GM23338 (cell line): ENCODE data around the gene TCP11L2. TPM values are rescaled to one million over a fixed set of nuclear protein-coding genes. Genes with fewer than 3 reads are reported as not detected.

Experiments used
- ATAC-seq: fragments of 200-7000 bp; cut with Tn5 transposase; 3 replicates; pipeline ENCODE4 v1.9.1; 2020
- DNase-seq: peaks from one replicate; pipeline ENCODE4 v3.0.0-alpha.2; 2015; ENCODE audit warnings: low spot score
- H2AFZ ChIP-seq: fragments of 200-600 bp; sonication (generic); 2 replicates; pipeline ENCODE4 v1.8.0; 2016; ENCODE audit warnings: antibody characterized with exemption, mild to moderate bottlenecking, moderate library complexity
- H3F3A ChIP-seq: fragments of 200-600 bp; sonication (generic); replicated peaks from 2 replicates; pipeline ENCODE4 v1.8.0; 2017; ENCODE audit warnings: antibody characterized with exemption, mixed run types, low read depth
- H3K27ac ChIP-seq: fragments of 200-600 bp; sonication (generic); 2 replicates; pipeline ENCODE4 v1.6.1; 2016; ENCODE audit warnings: low read depth
- H3K27me3 ChIP-seq: fragments of 200-600 bp; sonication (generic); 2 replicates; pipeline ENCODE4 v1.8.0; 2016; ENCODE audit warnings: mild to moderate bottlenecking, mixed run types, moderate library complexity; ENCODE audit not compliant: insufficient read depth
- H3K36me3 ChIP-seq: fragments of 200-600 bp; sonication (generic); 2 replicates; pipeline ENCODE4 v1.8.0; 2016; ENCODE audit warnings: mild to moderate bottlenecking; ENCODE audit not compliant: insufficient read depth
- H3K4me1 ChIP-seq: fragments of 200-600 bp; sonication (generic); 2 replicates; pipeline ENCODE4 v1.8.0; 2016; ENCODE audit warnings: mild to moderate bottlenecking, moderate library complexity; ENCODE audit not compliant: insufficient read depth
- H3K4me2 ChIP-seq: fragments of 200-600 bp; sonication (generic); 2 replicates; pipeline ENCODE4 v1.7.1; 2017; ENCODE audit warnings: mixed run types
- H3K4me3 ChIP-seq: fragments of 200-600 bp; sonication (generic); 2 replicates; pipeline ENCODE4 v1.6.1; 2016; ENCODE audit warnings: mixed run types
- H3K79me2 ChIP-seq: fragments of 200-600 bp; sonication (generic); replicated peaks from 2 replicates; pipeline ENCODE4 v1.8.0; 2017; ENCODE audit warnings: mild to moderate bottlenecking; ENCODE audit not compliant: insufficient read depth
- H3K9me2 ChIP-seq: fragments of 200-600 bp; sonication (generic); 2 replicates; pipeline ENCODE4 v1.8.0; 2017; ENCODE audit not compliant: insufficient read depth
- H4K20me1 ChIP-seq: fragments of 200-600 bp; sonication (generic); replicated peaks from 2 replicates; pipeline ENCODE4 v1.8.0; 2017; ENCODE audit warnings: mild to moderate bottlenecking; ENCODE audit not compliant: insufficient read depth
- H3K27ac Mint-ChIP-seq: 2 replicates; pipeline ENCODE4 v1.8.0; 2020; ENCODE audit warnings: inconsistent platforms, mild to moderate bottlenecking, moderate library complexity, mixed read lengths
- H3K27me3 Mint-ChIP-seq: 3 replicates; pipeline ENCODE4 v1.8.0; 2022; ENCODE audit warnings: low read depth, mild to moderate bottlenecking, moderate library complexity, mixed read lengths, inconsistent platforms; ENCODE audit not compliant: insufficient read depth, poor library complexity
- H3K36me3 Mint-ChIP-seq: 3 replicates; pipeline ENCODE4 v1.8.0; 2021; ENCODE audit warnings: low read depth, mild to moderate bottlenecking, inconsistent platforms, moderate library complexity, mixed read lengths
- H3K4me1 Mint-ChIP-seq: 3 replicates; pipeline ENCODE4 v1.8.0; 2020; ENCODE audit warnings: mild to moderate bottlenecking, inconsistent platforms, mixed read lengths
- H3K4me3 Mint-ChIP-seq: 3 replicates; pipeline ENCODE4 v1.8.0; 2021; ENCODE audit warnings: moderate library complexity, mild to moderate bottlenecking, inconsistent platforms, mixed read lengths
- H3K9me3 Mint-ChIP-seq: 3 replicates; pipeline ENCODE4 v1.8.0; 2020; ENCODE audit warnings: moderate library complexity, mild to moderate bottlenecking, inconsistent platforms, mixed read lengths
- CREB1 ChIP-seq: fragments of 250-450 bp; sonication (Bioruptor Pico); IDR thresholded peaks from 2 replicates; pipeline ENCODE4 v1.5.0; 2020; ENCODE audit warnings: low read depth, mild to moderate bottlenecking, moderate library complexity
- EZH2 ChIP-seq: fragments of 200-600 bp; sonication (generic); IDR thresholded peaks from one replicate; pipeline ENCODE4 v1.8.0; 2017; ENCODE audit warnings: antibody characterized with exemption, mild to moderate bottlenecking, low read depth; ENCODE audit not compliant: unreplicated experiment
- JUNB ChIP-seq: IDR thresholded peaks from one replicate; pipeline ENCODE4 v1.6.1; 2016; ENCODE audit warnings: antibody characterized with exemption; ENCODE audit not compliant: unreplicated experiment
- NANOG ChIP-seq: IDR thresholded peaks from 2 replicates; pipeline ENCODE4 v1.6.1; 2016; ENCODE audit warnings: antibody characterized with exemption, borderline replicate concordance
- POLR2AphosphoS5 ChIP-seq: IDR thresholded peaks from 2 replicates; pipeline ENCODE4 v1.6.1; 2016; ENCODE audit warnings: antibody characterized with exemption, low read depth
- polyA plus RNA-seq: library from polyadenylated mRNA; unstranded; fragments of >200 nt; fragmentation: Nextera tagmentation; extraction: Ambion mirVana; gene quantifications from 2 replicates; pipeline ENCODE4 v1.2.1, GENCODE V29; 2016
- total RNA-seq: library from RNA; depleted of rRNA; stranded (reverse); fragments of >200 nt; shearing (Covaris generic); gene quantifications from 2 replicates; pipeline ENCODE4 v1.2.3, GENCODE V29; 2014
- TF ChIP-seq, protein P1 (sequence below): IDR thresholded peaks from one replicate; pipeline ENCODE4 v1.6.1; 2018; ENCODE audit warnings: antibody characterized with exemption; ENCODE audit not compliant: unreplicated experiment
- TF ChIP-seq, protein P2 (sequence below), 2 experiments: fragments of 200-600 bp in 1 of 2; sonication (generic) in 1 of 2; conservative IDR thresholded peaks; 2 replicates each; pipeline versions ENCODE4 v1.5.1 to v1.6.1; 2016 to 2017; ENCODE audit warnings: antibody characterized with exemption in 2 of 2, low read depth in 2 of 2, mild to moderate bottlenecking in 2 of 2, moderate library complexity in 1 of 2
- TF ChIP-seq, protein P3 (sequence below): IDR thresholded peaks from 2 replicates; pipeline ENCODE4 v1.6.1; 2016; ENCODE audit warnings: antibody characterized with exemption
- TF ChIP-seq, protein P4 (sequence below): fragments of 250-450 bp; sonication (Bioruptor Pico); IDR thresholded peaks from 2 replicates; pipeline ENCODE4 v1.5.0; 2020; ENCODE audit warnings: mild to moderate bottlenecking, moderate library complexity

The TCP11L2 gene
- total and polyA plus RNA-seq, 2 experiments from 2014 or later = 1.4 to 4.4 TPM

DNA sequence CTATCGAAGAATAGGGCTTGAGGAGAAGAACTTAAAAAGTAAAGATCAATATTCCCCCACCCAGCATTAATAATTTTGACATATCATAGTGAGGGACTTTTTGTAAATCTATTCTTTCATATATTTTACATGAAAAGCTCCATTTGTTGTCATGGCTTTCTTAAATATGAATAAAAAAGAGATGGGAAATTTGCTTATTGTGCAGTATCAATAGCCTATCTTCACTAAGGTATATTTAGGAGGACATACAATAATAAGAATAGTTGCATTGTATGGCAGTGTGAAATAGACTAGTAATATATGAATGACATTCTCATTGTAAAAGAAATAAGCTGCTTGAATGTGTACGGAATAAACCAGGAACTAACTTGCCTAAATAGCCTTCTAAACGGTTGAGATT is 5.5 kb upstream of the TCP11L2 start:
- Histone ChIP-seq H3K4me3 (no peak overlapping the region), H3K36me3 (no peaks in the 10 kb centered on the region), H3K9me2 (no peaks in the 10 kb centered on the region), H3K27ac (no peak overlapping the region), H3F3A (no peaks in the 10 kb centered on the region; the same call in 1 of the 2 replicates), H3K79me2 (no peaks in the 10 kb centered on the region), H4K20me1 (no peaks in the 10 kb centered on the region), H2AFZ (no peak overlapping the region; the same call in 1 of the 2 replicates), H3K4me1 (0 out of 2 replicates have a peak, but pooled peaks cover 3% of the 10 kb centered on the region), H3K27me3 (no peaks in the 10 kb centered on the region), H3K4me2 (no peak overlapping the region)
- H3K27ac Mint-ChIP-seq = peak overlapping the region; percentile 14; the same call in 1 of the 2 replicates
- no peak for ATAC-seq
- peaks cover 21% of the 10 kb centered on the region for H3K4me1 Mint-ChIP-seq
- H3K36me3 Mint-ChIP-seq = no peaks in the 10 kb centered on the region
- DNase-seq = no peak
- H3K4me3 Mint-ChIP-seq = no peak overlapping the region
- peaks cover 1% of the 10 kb centered on the region for H3K27me3 Mint-ChIP-seq
- TF ChIP-seq CREB1 (CRISPR knock-in tag) (no peak), JUNB (no peak)
- H3K9me3 Mint-ChIP-seq = no peaks in the 10 kb centered on the region

DNA sequence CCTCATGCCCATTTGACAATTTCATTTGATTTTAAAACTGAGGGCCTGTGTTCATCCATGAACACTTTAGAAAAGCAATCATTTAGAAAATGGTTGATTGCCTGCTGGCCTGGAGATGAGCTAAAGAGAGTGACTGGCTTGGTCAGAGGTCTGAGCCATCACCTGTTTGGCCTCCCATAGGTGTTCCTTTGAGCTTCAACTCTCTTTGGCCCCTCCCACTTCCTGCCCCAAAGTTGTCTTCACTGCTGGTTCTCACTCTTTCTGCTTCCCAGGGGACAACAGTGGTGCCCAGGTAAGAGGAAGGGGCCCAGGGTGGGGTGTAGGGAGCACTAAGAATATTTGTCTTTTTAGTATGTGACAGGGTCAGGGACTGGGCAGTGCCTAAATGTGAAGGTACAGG is 4.9 kb upstream of the TCP11L2 start:
- ATAC-seq (peak; percentile 18), DNase-seq (peak; percentile 75)
- H3K4me3 ChIP-seq = no peak overlapping the region
- no peaks in the 10 kb centered on the region for H3K9me2 ChIP-seq
- H2AFZ ChIP-seq = peak overlapping the region; percentile 35; the same call in 1 of the 2 replicates
- H3K36me3 Mint-ChIP-seq = no peaks in the 10 kb centered on the region; the same call in 2 of the 3 replicates
- no peaks in the 10 kb centered on the region for H3K9me3 Mint-ChIP-seq
- no peaks in the 10 kb centered on the region for H3K27me3 ChIP-seq
- H4K20me1 ChIP-seq = no peaks in the 10 kb centered on the region
- peaks cover 21% of the 10 kb centered on the region for H3K4me1 Mint-ChIP-seq
- H3K79me2 ChIP-seq = no peaks in the 10 kb centered on the region
- H3F3A ChIP-seq = no peaks in the 10 kb centered on the region; the same call in 1 of the 2 replicates
- H3K27ac Mint-ChIP-seq = peak overlapping the region; percentile 78; the same call in 1 of the 2 replicates
- 0 out of 2 replicates have a peak, but pooled peaks cover 3% of the 10 kb centered on the region for H3K4me1 ChIP-seq
- no peak overlapping the region for H3K4me2 ChIP-seq
- H3K4me3 Mint-ChIP-seq = no peak overlapping the region
- peaks cover 5% of the 10 kb centered on the region for H3K27me3 Mint-ChIP-seq
- no peaks in the 10 kb centered on the region for H3K36me3 ChIP-seq
- H3K27ac ChIP-seq = no peak overlapping the region
- TF ChIP-seq, protein P1, sequence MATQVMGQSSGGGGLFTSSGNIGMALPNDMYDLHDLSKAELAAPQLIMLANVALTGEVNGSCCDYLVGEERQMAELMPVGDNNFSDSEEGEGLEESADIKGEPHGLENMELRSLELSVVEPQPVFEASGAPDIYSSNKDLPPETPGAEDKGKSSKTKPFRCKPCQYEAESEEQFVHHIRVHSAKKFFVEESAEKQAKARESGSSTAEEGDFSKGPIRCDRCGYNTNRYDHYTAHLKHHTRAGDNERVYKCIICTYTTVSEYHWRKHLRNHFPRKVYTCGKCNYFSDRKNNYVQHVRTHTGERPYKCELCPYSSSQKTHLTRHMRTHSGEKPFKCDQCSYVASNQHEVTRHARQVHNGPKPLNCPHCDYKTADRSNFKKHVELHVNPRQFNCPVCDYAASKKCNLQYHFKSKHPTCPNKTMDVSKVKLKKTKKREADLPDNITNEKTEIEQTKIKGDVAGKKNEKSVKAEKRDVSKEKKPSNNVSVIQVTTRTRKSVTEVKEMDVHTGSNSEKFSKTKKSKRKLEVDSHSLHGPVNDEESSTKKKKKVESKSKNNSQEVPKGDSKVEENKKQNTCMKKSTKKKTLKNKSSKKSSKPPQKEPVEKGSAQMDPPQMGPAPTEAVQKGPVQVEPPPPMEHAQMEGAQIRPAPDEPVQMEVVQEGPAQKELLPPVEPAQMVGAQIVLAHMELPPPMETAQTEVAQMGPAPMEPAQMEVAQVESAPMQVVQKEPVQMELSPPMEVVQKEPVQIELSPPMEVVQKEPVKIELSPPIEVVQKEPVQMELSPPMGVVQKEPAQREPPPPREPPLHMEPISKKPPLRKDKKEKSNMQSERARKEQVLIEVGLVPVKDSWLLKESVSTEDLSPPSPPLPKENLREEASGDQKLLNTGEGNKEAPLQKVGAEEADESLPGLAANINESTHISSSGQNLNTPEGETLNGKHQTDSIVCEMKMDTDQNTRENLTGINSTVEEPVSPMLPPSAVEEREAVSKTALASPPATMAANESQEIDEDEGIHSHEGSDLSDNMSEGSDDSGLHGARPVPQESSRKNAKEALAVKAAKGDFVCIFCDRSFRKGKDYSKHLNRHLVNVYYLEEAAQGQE = no peak
- TF ChIP-seq, protein P2, sequence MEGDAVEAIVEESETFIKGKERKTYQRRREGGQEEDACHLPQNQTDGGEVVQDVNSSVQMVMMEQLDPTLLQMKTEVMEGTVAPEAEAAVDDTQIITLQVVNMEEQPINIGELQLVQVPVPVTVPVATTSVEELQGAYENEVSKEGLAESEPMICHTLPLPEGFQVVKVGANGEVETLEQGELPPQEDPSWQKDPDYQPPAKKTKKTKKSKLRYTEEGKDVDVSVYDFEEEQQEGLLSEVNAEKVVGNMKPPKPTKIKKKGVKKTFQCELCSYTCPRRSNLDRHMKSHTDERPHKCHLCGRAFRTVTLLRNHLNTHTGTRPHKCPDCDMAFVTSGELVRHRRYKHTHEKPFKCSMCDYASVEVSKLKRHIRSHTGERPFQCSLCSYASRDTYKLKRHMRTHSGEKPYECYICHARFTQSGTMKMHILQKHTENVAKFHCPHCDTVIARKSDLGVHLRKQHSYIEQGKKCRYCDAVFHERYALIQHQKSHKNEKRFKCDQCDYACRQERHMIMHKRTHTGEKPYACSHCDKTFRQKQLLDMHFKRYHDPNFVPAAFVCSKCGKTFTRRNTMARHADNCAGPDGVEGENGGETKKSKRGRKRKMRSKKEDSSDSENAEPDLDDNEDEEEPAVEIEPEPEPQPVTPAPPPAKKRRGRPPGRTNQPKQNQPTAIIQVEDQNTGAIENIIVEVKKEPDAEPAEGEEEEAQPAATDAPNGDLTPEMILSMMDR (conservative IDR thresholded peaks at IDR 0.05; ENCODE audit: low read depth in 2 of 2) = no peak
- TF ChIP-seq JUNB = no peak
- TF ChIP-seq, protein P3, sequence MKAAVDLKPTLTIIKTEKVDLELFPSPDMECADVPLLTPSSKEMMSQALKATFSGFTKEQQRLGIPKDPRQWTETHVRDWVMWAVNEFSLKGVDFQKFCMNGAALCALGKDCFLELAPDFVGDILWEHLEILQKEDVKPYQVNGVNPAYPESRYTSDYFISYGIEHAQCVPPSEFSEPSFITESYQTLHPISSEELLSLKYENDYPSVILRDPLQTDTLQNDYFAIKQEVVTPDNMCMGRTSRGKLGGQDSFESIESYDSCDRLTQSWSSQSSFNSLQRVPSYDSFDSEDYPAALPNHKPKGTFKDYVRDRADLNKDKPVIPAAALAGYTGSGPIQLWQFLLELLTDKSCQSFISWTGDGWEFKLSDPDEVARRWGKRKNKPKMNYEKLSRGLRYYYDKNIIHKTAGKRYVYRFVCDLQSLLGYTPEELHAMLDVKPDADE = no peak
- no peak for TF ChIP-seq POLR2AphosphoS5
- no peak for TF ChIP-seq EZH2
- TF ChIP-seq, protein P4, sequence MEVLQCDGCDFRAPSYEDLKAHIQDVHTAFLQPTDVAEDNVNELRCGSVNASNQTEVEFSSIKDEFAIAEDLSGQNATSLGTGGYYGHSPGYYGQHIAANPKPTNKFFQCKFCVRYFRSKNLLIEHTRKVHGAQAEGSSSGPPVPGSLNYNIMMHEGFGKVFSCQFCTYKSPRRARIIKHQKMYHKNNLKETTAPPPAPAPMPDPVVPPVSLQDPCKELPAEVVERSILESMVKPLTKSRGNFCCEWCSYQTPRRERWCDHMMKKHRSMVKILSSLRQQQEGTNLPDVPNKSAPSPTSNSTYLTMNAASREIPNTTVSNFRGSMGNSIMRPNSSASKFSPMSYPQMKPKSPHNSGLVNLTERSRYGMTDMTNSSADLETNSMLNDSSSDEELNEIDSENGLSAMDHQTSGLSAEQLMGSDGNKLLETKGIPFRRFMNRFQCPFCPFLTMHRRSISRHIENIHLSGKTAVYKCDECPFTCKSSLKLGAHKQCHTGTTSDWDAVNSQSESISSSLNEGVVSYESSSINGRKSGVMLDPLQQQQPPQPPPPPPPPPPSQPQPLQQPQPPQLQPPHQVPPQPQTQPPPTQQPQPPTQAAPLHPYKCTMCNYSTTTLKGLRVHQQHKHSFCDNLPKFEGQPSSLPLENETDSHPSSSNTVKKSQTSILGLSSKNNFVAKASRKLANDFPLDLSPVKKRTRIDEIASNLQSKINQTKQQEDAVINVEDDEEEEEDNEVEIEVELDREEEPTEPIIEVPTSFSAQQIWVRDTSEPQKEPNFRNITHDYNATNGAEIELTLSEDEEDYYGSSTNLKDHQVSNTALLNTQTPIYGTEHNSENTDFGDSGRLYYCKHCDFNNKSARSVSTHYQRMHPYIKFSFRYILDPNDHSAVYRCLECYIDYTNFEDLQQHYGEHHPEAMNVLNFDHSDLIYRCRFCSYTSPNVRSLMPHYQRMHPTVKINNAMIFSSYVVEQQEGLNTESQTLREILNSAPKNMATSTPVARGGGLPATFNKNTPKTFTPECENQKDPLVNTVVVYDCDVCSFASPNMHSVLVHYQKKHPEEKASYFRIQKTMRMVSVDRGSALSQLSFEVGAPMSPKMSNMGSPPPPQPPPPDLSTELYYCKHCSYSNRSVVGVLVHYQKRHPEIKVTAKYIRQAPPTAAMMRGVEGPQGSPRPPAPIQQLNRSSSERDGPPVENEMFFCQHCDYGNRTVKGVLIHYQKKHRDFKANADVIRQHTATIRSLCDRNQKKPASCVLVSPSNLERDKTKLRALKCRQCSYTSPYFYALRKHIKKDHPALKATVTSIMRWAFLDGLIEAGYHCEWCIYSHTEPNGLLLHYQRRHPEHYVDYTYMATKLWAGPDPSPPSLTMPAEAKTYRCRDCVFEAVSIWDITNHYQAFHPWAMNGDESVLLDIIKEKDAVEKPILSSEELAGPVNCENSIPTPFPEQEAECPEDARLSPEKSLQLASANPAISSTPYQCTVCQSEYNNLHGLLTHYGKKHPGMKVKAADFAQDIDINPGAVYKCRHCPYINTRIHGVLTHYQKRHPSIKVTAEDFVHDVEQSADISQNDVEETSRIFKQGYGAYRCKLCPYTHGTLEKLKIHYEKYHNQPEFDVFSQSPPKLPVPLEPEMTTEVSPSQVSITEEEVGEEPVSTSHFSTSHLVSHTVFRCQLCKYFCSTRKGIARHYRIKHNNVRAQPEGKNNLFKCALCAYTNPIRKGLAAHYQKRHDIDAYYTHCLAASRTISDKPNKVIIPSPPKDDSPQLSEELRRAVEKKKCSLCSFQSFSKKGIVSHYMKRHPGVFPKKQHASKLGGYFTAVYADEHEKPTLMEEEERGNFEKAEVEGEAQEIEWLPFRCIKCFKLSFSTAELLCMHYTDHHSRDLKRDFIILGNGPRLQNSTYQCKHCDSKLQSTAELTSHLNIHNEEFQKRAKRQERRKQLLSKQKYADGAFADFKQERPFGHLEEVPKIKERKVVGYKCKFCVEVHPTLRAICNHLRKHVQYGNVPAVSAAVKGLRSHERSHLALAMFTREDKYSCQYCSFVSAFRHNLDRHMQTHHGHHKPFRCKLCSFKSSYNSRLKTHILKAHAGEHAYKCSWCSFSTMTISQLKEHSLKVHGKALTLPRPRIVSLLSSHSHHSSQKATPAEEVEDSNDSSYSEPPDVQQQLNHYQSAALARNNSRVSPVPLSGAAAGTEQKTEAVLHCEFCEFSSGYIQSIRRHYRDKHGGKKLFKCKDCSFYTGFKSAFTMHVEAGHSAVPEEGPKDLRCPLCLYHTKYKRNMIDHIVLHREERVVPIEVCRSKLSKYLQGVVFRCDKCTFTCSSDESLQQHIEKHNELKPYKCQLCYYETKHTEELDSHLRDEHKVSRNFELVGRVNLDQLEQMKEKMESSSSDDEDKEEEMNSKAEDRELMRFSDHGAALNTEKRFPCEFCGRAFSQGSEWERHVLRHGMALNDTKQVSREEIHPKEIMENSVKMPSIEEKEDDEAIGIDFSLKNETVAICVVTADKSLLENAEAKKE (CRISPR knock-in tag) = no peak
- TF ChIP-seq NANOG = no peak
